ENCODE data around the gene EXOC4. TPM values are rescaled to one million over a fixed set of nuclear protein-coding genes. Genes with fewer than 3 reads are reported as not detected.

The EXOC4 gene
- total and polyA plus RNA-seq, 2 of the 8 experiments (the other 6 are each of a cell fraction or from before 2014, with no cell fraction given) = 27.0 to 67.3 TPM

DNA sequence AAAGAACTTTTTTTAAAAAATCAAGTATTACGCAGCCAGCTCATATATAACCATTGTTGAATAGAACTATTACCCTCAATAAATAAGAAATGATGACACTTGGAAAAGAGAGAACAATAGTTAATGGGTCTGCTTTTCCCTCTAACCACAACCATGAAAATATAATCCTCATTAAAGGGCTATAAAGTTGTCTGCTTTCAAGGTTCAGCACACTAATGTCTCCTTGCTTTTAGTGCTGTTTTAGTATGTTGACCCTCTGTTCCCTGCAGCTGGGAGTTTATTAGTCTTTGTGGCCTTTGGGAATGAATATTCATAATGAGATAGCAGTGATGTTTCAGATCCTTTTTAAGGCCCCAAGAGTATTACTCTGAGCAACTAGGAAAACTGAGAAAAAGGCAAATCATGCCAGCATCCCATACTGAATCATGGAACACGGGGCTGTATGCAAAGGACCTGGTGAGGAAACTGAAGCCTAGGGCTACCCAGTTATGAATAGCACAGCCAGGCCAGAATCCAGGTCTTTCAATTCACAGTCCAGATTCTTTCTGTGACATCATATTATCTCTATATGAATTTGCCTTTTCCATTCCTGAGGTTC, 542.3 kb downstream of the EXOC4 start:
- Histone ChIP-seq H3K9ac (replicated peaks in 1 of 4; ENCODE audit: extremely low read depth in 1 of 4, low read depth in 3 of 4, low read length in 3 of 4) (no peak overlapping the region), H3K23me2 (ENCODE audit: low read depth, low read length) (no peaks in the 10 kb centered on the region)
- DNase-seq (ENCODE audit: low read depth in 1 of 2, low spot score in 2 of 2) = no peak

More for the DNA sequence above, 542.3 kb downstream of the EXOC4 start:
- Histone ChIP-seq H3K23ac (ENCODE audit: insufficient read length) (no peak overlapping the region), H3K4ac (replicated peaks; ENCODE audit: insufficient read length, low read depth, low read length) (no peak overlapping the region), H2BK15ac (ENCODE audit: low read length) (no peak overlapping the region), H3K79me2 (ENCODE audit: control insufficient read depth in 1 of 2, insufficient read depth in 2 of 2, low read length in 2 of 2) (no peaks in the 10 kb centered on the region), H2AK5ac (ENCODE audit: low read depth, low read length) (no peak overlapping the region), H3K36me3 (ENCODE audit: control insufficient read depth in 2 of 4, insufficient read depth in 4 of 4, low read length in 3 of 4) (no peaks in the 10 kb centered on the region), H3K4me2 (ENCODE audit: insufficient read depth in 1 of 2, low read depth in 2 of 2, low read length in 2 of 2) (no peak overlapping the region), H2BK5ac (ENCODE audit: low read depth, low read length) (no peak overlapping the region), H3K18ac (ENCODE audit: extremely low read depth, low read length) (no peak overlapping the region), H2BK120ac (replicated peaks; ENCODE audit: low read depth, low read length) (no peak overlapping the region), H4K5ac (ENCODE audit: insufficient read length, low read depth, low read length) (no peak overlapping the region), H2BK12ac (ENCODE audit: low read depth, low read length) (no peak overlapping the region), H3K14ac (ENCODE audit: insufficient read length) (no peak overlapping the region), H3K4me1 (replicated peaks in 1 of 4; ENCODE audit: control insufficient read depth in 3 of 4, insufficient read depth in 4 of 4, low read length in 3 of 4) (peaks cover 0 to 1% (median 0%) of the 10 kb centered on the region in 4 experiments; a peak in 1 of 7 replicates), H3K9me3 (ENCODE audit: insufficient read depth in 2 of 2, low read depth in 1 of 2, low read length in 1 of 2) (no peaks in the 10 kb centered on the region), H4K91ac (replicated peaks; ENCODE audit: insufficient read length, low read length) (no peak overlapping the region), H3K4me3 (ENCODE audit: extremely low read depth in 1 of 4, insufficient read depth in 2 of 4, low read depth in 3 of 4, low read length in 4 of 4) (no peak overlapping the region), H4K8ac (ENCODE audit: extremely low read depth, insufficient read depth, low read length) (no peak overlapping the region), H3K27me3 (replicated peaks in 1 of 4; ENCODE audit: control insufficient read depth in 3 of 4, extremely low read depth in 1 of 4, insufficient read depth in 3 of 4, low read length in 3 of 4) (no peaks in the 10 kb centered on the region), H2BK20ac (ENCODE audit: low read length) (no peak overlapping the region), H2AFZ (ENCODE audit: low read length) (no peak overlapping the region), H3K56ac (replicated peaks; ENCODE audit: insufficient read length, low read depth, low read length) (no peak overlapping the region), H3K27ac (ENCODE audit: low read depth, low read length) (no peak overlapping the region), H3K79me1 (ENCODE audit: low read depth, low read length) (no peaks in the 10 kb centered on the region), H4K20me1 (replicated peaks in 1 of 2; ENCODE audit: control insufficient read depth in 1 of 2, insufficient read depth in 2 of 2, low read length in 2 of 2) (no peaks in the 10 kb centered on the region)
- 93% methylated on average over 2 of the region's 2 CpGs; no CpG with 5 or more reads in 1 of the 2 experiments for WGBS, 2 experiments (ENCODE audit: extremely low coverage in 1 of 2, insufficient coverage in 1 of 2, insufficient read length in 1 of 2, insufficient replicate concordance in 2 of 2, low coverage in 1 of 2, low lambda C conversion rate in 2 of 2, missing lambda C conversion rate in 1 of 2)
- ChIA-PET POLR2A (ENCODE audit: partially characterized antibody) (no interaction called here), CTCF (ENCODE audit: partially characterized antibody) (interaction anchor here (1.9 kb wide), 1 partner anchor 12 kb away, joined by 5 read pairs; no protein-coding TSS in a partner anchor)
- FAIRE-seq = no peak
- TF ChIP-seq YY1 (IDR thresholded peaks at IDR 0.05; ENCODE audit: low read depth, low read length) (no peak), TAF1 (IDR thresholded peaks at IDR 0.05; ENCODE audit: low read depth, low read length) (no peak), TEAD4 (IDR thresholded peaks at IDR 0.05; ENCODE audit: low read depth, low read length) (no peak), SUZ12 (IDR thresholded peaks at IDR 0.05; ENCODE audit: low read length) (no peak), NANOG (IDR thresholded peaks at IDR 0.05; ENCODE audit: insufficient read depth, low read depth, low read length, poor library complexity, severe bottlenecking) (no peak), SIN3A (conservative IDR thresholded peaks at IDR 0.05 in 1 of 2, IDR thresholded peaks at IDR 0.05 in 1 of 2; ENCODE audit: low read depth in 1 of 2, low read length in 2 of 2) (no peak), KDM4A (IDR thresholded peaks at IDR 0.05; ENCODE audit: low read depth, low read length, severe bottlenecking) (no peak), ASH2L (IDR thresholded peaks at IDR 0.05; ENCODE audit: low read length) (no peak), MAX (IDR thresholded peaks at IDR 0.05) (no peak), BACH1 (IDR thresholded peaks at IDR 0.05; ENCODE audit: low read length) (no peak), CBX8 (IDR thresholded peaks at IDR 0.05; ENCODE audit: borderline replicate concordance, low read depth, low read length) (no peak), EZH2 (IDR thresholded peaks at IDR 0.05; ENCODE audit: low read depth, low read length, severe bottlenecking) (no peak), CHD1 (IDR thresholded peaks at IDR 0.05; ENCODE audit: low read depth, low read length) (no peak), EGR1 (IDR thresholded peaks at IDR 0.05; ENCODE audit: borderline replicate concordance, low read depth, low read length) (no peak)
